K562 (cell line): ENCODE measurements around the gene R3HDM2. TPM values are rescaled to one million over a fixed set of nuclear protein-coding genes. Genes with fewer than 3 reads are reported as not detected.

Source experiments
- CC2D1A ChIP-seq: fragments of 450-650 bp; IDR thresholded peaks from 2 replicates; pipeline ENCODE4 v1.6.1; 2017; ENCODE audit warnings: mild to moderate bottlenecking
- CREM ChIP-seq: IDR thresholded peaks from 2 replicates; pipeline ENCODE4 v1.6.1; 2014; ENCODE audit warnings: antibody characterized with exemption, low read depth
- GABPA ChIP-seq: fragments of 200-800 bp; sonication (Bioruptor generic); conservative IDR thresholded peaks from 2 replicates; pipeline ENCODE4 v1.6.1; 2016; ENCODE audit warnings: low read depth, missing genetic modification characterization, missing compliant biosample characterization
- GABPB1 ChIP-seq: sonication (generic); formaldehyde crosslinking; IDR thresholded peaks from 2 replicates; pipeline ENCODE4 v1.8.0; 2022; ENCODE audit warnings: mild to moderate bottlenecking, missing genetic modification reagents
- HDAC1 ChIP-seq, 2 experiments: fragments of 450-650 bp; IDR thresholded peaks; 2 replicates each; pipeline ENCODE4 v1.6.1; 2016 to 2017; ENCODE audit warnings: inconsistent platforms in 1 of 2, mild to moderate bottlenecking in 1 of 2, moderate library complexity in 1 of 2
- HDAC6 ChIP-seq: IDR thresholded peaks from 2 replicates; pipeline ENCODE4 v1.6.1; 2012; ENCODE audit warnings: low read depth, mild to moderate bottlenecking, control low read depth, inconsistent platforms, low read length, moderate library complexity
- MEF2D ChIP-seq: conservative IDR thresholded peaks from 2 replicates; pipeline ENCODE4 v1.6.1; 2016; ENCODE audit warnings: low read depth, missing genetic modification characterization, missing compliant biosample characterization
- POU5F1 ChIP-seq: fragments of 150-350 bp; IDR thresholded peaks from 2 replicates; pipeline ENCODE4 v1.6.1; 2014; ENCODE audit warnings: borderline replicate concordance, low read length, low read depth, mild to moderate bottlenecking; ENCODE audit not compliant: partially characterized antibody
- SMC3 ChIP-seq: conservative IDR thresholded peaks from 2 replicates; pipeline ENCODE4 v1.6.1; 2011; ENCODE audit warnings: low read depth, low read length, improper control_type of control experiment; ENCODE audit not compliant: insufficient read depth
- TAF15 ChIP-seq: fragments of 200-400 bp; formaldehyde crosslinking; IDR thresholded peaks from 2 replicates; pipeline ENCODE4 v1.6.1; 2017; ENCODE audit warnings: mild to moderate bottlenecking, low read depth, low read length, moderate library complexity
- XRCC5 ChIP-seq: fragments of 200-400 bp; formaldehyde crosslinking; IDR thresholded peaks from 2 replicates; pipeline ENCODE4 v1.6.1; 2017; ENCODE audit warnings: low read depth, mild to moderate bottlenecking, low read length
- polyA plus RNA-seq, 8 experiments: library from polyadenylated mRNA; depleted of rRNA in 4 of 8; stranded (reverse) in 5 of 8; unstranded in 3 of 8; fragments of >200 nt; fragmentation: Nextera tagmentation in 2 of 8; fragmentation: Illumina TruSeq in 1 of 8; extraction: Ambion mirVana in 2 of 8; extraction: Trizol in 1 of 8; gene quantifications; 2 replicates each; pipeline versions ENCODE4 v1.2.1 to v1.2.3, GENCODE V29; 2011 to 2014; ENCODE audit warnings: inconsistent platforms in 1 of 8, missing spikeins in 1 of 8
- total RNA-seq, 7 experiments: library from RNA; depleted of rRNA in 6 of 7; stranded (reverse); fragments of >200 nt in 6 of 7; fragmentation: Illumina TruSeq in 2 of 7; extraction: Trizol in 2 of 7; gene quantifications; 2 replicates each; pipeline versions ENCODE4 v1.2.1 to v1.2.3, GENCODE V29; 2011 to 2021; ENCODE audit warnings: low replicate concordance in 1 of 7
- TF ChIP-seq, protein P1 (sequence below): fragments of 150-350 bp; IDR thresholded peaks from 2 replicates; pipeline ENCODE4 v1.6.1; 2014; ENCODE audit warnings: low read depth, mild to moderate bottlenecking, low read length, borderline replicate concordance
- TF ChIP-seq, protein P2 (sequence below): sonication (generic); formaldehyde crosslinking; IDR thresholded peaks from 2 replicates; pipeline ENCODE4 v1.4.0; 2020; ENCODE audit warnings: mild to moderate bottlenecking, missing genetic modification reagents
- TF ChIP-seq, protein P3 (sequence below): sonication (generic); formaldehyde crosslinking; IDR thresholded peaks from 2 replicates; pipeline ENCODE4 v1.8.0; 2022; ENCODE audit warnings: missing genetic modification reagents, mild to moderate bottlenecking, borderline replicate concordance
- TF ChIP-seq, protein P4 (sequence below): fragments of 200-400 bp; formaldehyde crosslinking; IDR thresholded peaks from 2 replicates; pipeline ENCODE4 v1.6.1; 2017; ENCODE audit warnings: mild to moderate bottlenecking, low read depth, low read length, moderate library complexity

The R3HDM2 gene
- total and polyA plus RNA-seq, 9 of the 15 experiments (the other 6 are each of a cell fraction or from before 2014, with no cell fraction given): 3.3 to 18.8 (median 9.0) TPM

DNA sequence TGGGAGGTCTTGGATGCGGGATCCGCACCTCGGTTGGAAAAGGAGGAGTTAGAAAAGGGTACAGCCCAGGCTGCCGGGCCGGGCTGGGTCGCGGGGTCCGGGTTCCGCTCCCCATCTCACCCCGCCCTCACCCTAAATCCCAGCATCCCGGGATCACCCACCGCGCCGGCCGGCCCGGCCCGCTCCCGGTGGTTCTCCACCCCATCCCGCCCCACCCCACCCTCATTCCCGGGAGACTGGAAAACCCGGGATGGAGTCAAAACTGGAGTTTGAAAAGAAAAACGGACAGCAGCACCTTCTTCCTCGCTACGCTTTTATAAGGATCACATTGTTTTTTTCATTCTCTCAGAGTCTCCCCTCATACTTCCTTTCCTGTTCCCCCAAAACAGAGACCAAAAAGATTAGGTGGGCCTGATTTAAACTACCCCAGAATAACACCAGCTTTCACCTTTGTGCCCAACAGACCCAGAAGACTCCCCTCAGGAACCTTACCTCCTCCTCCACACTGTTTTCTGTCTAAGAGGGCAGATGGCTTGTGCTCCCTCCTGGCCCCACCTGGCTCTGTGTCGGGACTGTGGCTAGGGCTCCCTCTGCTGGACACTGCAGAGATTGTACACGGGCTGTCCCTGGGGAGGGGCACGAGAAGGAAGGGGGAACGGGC lies 31.5 kb upstream of the R3HDM2 start (continued):
- TF ChIP-seq, protein P1, sequence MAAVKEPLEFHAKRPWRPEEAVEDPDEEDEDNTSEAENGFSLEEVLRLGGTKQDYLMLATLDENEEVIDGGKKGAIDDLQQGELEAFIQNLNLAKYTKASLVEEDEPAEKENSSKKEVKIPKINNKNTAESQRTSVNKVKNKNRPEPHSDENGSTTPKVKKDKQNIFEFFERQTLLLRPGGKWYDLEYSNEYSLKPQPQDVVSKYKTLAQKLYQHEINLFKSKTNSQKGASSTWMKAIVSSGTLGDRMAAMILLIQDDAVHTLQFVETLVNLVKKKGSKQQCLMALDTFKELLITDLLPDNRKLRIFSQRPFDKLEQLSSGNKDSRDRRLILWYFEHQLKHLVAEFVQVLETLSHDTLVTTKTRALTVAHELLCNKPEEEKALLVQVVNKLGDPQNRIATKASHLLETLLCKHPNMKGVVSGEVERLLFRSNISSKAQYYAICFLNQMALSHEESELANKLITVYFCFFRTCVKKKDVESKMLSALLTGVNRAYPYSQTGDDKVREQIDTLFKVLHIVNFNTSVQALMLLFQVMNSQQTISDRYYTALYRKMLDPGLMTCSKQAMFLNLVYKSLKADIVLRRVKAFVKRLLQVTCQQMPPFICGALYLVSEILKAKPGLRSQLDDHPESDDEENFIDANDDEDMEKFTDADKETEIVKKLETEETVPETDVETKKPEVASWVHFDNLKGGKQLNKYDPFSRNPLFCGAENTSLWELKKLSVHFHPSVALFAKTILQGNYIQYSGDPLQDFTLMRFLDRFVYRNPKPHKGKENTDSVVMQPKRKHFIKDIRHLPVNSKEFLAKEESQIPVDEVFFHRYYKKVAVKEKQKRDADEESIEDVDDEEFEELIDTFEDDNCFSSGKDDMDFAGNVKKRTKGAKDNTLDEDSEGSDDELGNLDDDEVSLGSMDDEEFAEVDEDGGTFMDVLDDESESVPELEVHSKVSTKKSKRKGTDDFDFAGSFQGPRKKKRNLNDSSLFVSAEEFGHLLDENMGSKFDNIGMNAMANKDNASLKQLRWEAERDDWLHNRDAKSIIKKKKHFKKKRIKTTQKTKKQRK: no peak
- TF ChIP-seq, protein P2, sequence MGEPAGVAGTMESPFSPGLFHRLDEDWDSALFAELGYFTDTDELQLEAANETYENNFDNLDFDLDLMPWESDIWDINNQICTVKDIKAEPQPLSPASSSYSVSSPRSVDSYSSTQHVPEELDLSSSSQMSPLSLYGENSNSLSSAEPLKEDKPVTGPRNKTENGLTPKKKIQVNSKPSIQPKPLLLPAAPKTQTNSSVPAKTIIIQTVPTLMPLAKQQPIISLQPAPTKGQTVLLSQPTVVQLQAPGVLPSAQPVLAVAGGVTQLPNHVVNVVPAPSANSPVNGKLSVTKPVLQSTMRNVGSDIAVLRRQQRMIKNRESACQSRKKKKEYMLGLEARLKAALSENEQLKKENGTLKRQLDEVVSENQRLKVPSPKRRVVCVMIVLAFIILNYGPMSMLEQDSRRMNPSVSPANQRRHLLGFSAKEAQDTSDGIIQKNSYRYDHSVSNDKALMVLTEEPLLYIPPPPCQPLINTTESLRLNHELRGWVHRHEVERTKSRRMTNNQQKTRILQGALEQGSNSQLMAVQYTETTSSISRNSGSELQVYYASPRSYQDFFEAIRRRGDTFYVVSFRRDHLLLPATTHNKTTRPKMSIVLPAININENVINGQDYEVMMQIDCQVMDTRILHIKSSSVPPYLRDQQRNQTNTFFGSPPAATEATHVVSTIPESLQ (CRISPR knock-in tag): no peak
- TF ChIP-seq, protein P3, sequence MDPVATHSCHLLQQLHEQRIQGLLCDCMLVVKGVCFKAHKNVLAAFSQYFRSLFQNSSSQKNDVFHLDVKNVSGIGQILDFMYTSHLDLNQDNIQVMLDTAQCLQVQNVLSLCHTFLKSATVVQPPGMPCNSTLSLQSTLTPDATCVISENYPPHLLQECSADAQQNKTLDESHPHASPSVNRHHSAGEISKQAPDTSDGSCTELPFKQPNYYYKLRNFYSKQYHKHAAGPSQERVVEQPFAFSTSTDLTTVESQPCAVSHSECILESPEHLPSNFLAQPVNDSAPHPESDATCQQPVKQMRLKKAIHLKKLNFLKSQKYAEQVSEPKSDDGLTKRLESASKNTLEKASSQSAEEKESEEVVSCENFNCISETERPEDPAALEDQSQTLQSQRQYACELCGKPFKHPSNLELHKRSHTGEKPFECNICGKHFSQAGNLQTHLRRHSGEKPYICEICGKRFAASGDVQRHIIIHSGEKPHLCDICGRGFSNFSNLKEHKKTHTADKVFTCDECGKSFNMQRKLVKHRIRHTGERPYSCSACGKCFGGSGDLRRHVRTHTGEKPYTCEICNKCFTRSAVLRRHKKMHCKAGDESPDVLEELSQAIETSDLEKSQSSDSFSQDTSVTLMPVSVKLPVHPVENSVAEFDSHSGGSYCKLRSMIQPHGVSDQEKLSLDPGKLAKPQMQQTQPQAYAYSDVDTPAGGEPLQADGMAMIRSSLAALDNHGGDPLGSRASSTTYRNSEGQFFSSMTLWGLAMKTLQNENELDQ: no peak
- TF ChIP-seq POU5F1 (no peak), MEF2D (tag) (0 out of 2 replicates have a peak, but pooled peaks have one; percentile 34), HDAC1 (IDR thresholded peaks at IDR 0.05) (peak in 1 of 2 experiments; percentile 56; a peak in 2 of 4 replicates), SMC3 (peak; percentile 79), TAF15 (no peak), XRCC5 (peak; percentile 96), CC2D1A (peak; percentile 29; the same call in 1 of the 2 replicates), HDAC6 (no peak), GABPA (tag) (0 out of 2 replicates have a peak, but pooled peaks have one; percentile 24), GABPB1 (CRISPR knock-in tag) (no peak; the same call in 1 of the 2 replicates), CREM (peak; percentile 82)
- TF ChIP-seq, protein P4, sequence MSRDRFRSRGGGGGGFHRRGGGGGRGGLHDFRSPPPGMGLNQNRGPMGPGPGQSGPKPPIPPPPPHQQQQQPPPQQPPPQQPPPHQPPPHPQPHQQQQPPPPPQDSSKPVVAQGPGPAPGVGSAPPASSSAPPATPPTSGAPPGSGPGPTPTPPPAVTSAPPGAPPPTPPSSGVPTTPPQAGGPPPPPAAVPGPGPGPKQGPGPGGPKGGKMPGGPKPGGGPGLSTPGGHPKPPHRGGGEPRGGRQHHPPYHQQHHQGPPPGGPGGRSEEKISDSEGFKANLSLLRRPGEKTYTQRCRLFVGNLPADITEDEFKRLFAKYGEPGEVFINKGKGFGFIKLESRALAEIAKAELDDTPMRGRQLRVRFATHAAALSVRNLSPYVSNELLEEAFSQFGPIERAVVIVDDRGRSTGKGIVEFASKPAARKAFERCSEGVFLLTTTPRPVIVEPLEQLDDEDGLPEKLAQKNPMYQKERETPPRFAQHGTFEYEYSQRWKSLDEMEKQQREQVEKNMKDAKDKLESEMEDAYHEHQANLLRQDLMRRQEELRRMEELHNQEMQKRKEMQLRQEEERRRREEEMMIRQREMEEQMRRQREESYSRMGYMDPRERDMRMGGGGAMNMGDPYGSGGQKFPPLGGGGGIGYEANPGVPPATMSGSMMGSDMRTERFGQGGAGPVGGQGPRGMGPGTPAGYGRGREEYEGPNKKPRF: no peak
